Activated T-cell treated with anti-CD3 and anti-CD28 coated beads, Interleukin-2, amount 50 U/mL, for 4 hours (primary cell): Measurements from ENCODE around the gene APOBEC4. TPM values are rescaled to one million over a fixed set of nuclear protein-coding genes. Genes with fewer than 3 reads are reported as not detected.
"Not testable (repeated sequence)": the region's sequence is repeated elsewhere in the genome, so short reads cannot be mapped to it uniquely, and the experiment has no call there.

Experiments used
- ATAC-seq, 2 donors: fragments of 200-7000 bp; cut with Tn5 transposase; one replicate each; pipeline ENCODE4 v1.10.0; 2021
- DNase-seq: peaks from one replicate; pipeline ENCODE4 v3.0.0-alpha.2; 2020
- H3K27me3 Mint-ChIP-seq: one replicate; pipeline ENCODE4 v1.8.0; 2021; ENCODE audit warnings: low read depth, mixed read lengths
- H3K36me3 Mint-ChIP-seq: one replicate; pipeline ENCODE4 v1.8.0; 2022; ENCODE audit warnings: mixed read lengths; ENCODE audit not compliant: insufficient read depth
- H3K4me1 Mint-ChIP-seq: one replicate; pipeline ENCODE4 v1.8.0; 2021; ENCODE audit warnings: low read depth, mixed read lengths
- H3K4me3 Mint-ChIP-seq: one replicate; pipeline ENCODE4 v1.8.0; 2021; ENCODE audit warnings: mild to moderate bottlenecking, moderate library complexity, mixed read lengths
- H3K9me3 Mint-ChIP-seq: one replicate; pipeline ENCODE4 v1.8.0; 2021; ENCODE audit warnings: mixed read lengths
- total RNA-seq, 3 donors: library from RNA; stranded (reverse); gene quantifications; one replicate each; pipeline ENCODE4 v1.2.1, GENCODE V29; 2021

The APOBEC4 gene
- total RNA-seq, 3 donors from 2014 or later: not detected

DNA sequence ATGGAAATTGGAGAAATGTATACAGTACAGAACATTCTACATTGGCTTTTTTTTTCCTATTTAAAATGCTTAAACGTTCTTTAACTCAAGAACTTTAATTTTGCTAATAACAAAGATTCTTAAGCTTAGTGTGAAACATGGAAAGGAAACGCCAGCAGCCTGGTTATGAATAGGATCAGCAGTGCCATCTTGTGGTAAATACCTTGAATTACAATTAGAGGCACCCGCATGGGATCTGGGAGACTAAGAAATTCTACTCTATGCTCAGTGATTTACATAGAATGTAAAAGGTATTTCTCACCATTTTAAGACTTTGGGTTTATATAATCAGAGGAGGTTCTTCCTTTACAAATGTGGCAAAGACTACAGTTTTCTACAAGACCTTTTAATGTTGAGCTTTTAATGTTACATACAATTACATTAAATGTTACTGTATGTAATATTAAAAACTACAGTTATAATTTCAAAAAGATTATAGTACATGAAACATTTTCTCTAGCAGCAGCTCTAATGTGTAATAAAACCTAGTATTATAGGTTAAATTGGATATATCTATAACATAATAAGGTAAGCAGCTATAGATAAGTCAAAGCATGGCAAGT, 32.1 kb upstream of the APOBEC4 start:
- no peak overlapping the region for H3K4me3 Mint-ChIP-seq
- H3K36me3 Mint-ChIP-seq: no peaks in the 10 kb centered on the region
- H3K4me1 Mint-ChIP-seq: no peaks in the 10 kb centered on the region
- H3K27me3 Mint-ChIP-seq: peaks cover 14% of the 10 kb centered on the region
- DNase-seq (peak; percentile 7), ATAC-seq (peak in 1 of 2 donors; percentile 74)
- no peaks in the 10 kb centered on the region for H3K9me3 Mint-ChIP-seq

DNA sequence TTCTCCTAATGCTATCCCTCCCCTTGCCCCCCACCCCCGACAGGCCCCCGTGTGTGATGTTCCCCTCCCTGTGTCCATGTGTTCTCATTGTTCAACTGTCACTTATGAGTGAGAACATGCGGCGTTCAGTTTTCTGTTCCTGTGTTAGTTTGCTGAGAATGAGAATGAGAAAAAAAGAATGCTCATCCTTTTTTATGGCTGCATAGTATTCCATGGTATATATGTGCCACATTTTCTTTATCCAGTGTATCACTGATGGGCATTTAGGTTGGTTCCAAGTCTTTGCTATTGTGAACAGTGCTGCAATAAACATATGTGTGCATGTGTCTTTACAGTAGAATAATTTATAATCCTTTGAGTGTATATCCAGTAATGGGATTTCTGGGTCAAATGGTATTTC, 26.2 kb upstream of the APOBEC4 start:
- H3K4me1 Mint-ChIP-seq, H3K9me3 Mint-ChIP-seq, DNase-seq, H3K4me3 Mint-ChIP-seq, ATAC-seq, H3K36me3 Mint-ChIP-seq: not testable (repeated sequence)
- peaks cover 12% of the 10 kb centered on the region for H3K27me3 Mint-ChIP-seq

DNA sequence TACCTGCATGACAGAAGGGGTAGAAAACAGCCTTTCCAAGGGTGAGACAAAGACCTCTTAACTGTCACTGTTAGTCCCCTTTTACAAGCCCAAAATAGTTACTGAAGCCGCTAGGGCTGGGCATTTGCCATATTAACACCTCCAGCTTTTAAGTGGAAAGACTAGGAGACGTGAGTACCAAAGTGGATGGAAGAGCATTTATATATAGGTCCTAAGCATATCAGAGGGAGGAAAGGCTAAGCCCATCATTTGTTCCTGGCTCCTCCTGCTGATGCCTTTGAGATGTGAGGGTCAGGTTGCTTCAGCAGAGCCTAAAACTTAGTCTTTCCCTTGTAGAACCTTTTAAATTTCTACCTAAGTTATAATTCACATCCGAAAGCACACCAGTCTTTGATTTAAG, 25.7 kb upstream of the APOBEC4 start:
- no peaks in the 10 kb centered on the region for H3K36me3 Mint-ChIP-seq
- H3K27me3 Mint-ChIP-seq: peaks cover 12% of the 10 kb centered on the region
- ATAC-seq (no peak), DNase-seq (no peak)
- no peaks in the 10 kb centered on the region for H3K9me3 Mint-ChIP-seq
- H3K4me1 Mint-ChIP-seq: no peaks in the 10 kb centered on the region
- no peak overlapping the region for H3K4me3 Mint-ChIP-seq

DNA sequence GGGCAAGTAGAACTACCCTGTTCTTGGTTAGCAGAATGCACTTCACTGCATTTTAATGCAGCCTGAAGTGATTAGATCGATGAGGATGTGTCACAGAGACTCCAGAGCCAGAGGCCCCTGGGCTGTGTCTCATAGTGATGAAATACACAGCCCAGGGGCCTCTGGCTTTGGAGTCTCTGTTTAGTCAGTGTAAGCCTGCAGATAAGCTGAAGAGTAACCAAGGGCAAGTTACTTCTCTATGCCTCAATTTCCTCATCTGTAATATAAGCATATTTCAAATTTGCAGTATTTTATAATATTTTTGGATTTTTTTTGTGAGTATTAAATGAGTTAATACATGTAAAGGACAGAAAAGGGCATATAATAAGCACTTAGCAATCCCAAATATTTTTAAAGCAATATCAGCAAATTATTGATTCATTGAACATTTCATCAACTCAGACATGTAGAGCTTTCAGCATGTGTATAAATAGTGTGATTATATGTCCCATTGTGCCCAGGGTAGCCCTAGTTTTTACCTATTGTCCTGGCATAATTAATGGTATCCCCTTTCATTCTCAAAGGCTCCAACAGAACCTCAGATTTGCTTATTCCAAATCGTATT, 23.6 kb upstream of the APOBEC4 start:
- DNase-seq (no peak), ATAC-seq (no peak)
- no peak overlapping the region for H3K4me3 Mint-ChIP-seq
- H3K4me1 Mint-ChIP-seq: no peaks in the 10 kb centered on the region
- H3K9me3 Mint-ChIP-seq: no peaks in the 10 kb centered on the region
- peaks cover 5% of the 10 kb centered on the region for H3K27me3 Mint-ChIP-seq
- peaks cover 3% of the 10 kb centered on the region for H3K36me3 Mint-ChIP-seq

DNA sequence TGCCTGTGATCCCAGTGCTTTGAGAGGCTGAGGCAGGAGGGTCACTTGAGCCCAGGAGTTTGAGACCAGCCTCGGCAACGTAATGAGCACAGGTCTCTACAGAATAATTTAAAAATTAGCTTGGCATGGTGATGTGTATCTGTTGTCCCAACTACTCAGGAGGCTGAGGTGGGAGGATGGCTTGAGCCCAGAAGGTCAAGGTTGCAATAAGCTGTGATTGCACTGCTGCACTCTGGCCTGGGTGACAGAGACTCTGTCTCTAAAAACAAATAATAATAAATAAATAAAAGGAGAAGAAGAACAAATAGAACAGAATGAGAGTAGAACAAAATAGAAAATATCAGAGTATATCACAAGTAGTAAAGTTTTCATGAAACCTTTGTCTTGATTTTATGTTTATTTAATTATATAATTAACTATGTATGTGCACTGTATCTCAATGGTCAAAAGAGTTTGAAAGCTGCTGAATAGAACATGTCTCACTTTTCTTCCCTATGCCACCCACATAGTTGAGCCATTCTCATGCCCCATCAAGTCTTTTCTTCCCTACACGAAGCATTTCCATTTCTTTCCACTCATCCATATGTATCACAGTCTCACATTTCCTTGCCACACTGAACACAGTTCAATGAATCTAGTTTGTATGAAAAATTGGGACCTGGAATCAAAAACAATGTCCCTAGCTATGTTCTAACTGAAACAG, 22.9 kb upstream of the APOBEC4 start:
- Mint-ChIP-seq H3K36me3 (peaks cover 3% of the 10 kb centered on the region), H3K9me3 (no peaks in the 10 kb centered on the region), H3K27me3 (peaks cover 4% of the 10 kb centered on the region), H3K4me3 (no peak overlapping the region), H3K4me1 (no peaks in the 10 kb centered on the region)
- DNase-seq (no peak), ATAC-seq (no peak)

DNA sequence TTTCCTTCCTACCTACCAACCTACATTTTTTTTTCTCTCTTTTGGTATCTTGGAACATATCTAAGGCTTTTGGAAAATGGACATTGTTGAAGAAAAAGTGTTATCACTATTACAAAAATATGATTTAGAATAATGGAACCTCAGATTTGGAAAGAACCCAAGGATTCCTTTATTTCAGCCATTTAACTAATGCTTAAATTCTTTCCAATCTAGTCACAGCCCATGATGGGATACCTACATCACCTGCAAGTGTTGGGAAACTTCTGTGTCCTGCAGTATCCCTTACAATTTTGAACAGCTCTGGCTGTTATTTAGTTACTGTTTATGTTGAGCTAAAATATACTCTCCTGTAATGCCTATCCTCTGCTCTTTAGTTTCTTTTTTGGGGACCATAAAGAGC, 22.3 kb upstream of the APOBEC4 start:
- Mint-ChIP-seq H3K9me3 (no peaks in the 10 kb centered on the region), H3K36me3 (peaks cover 3% of the 10 kb centered on the region), H3K4me3 (no peak overlapping the region), H3K4me1 (no peaks in the 10 kb centered on the region), H3K27me3 (peaks cover 4% of the 10 kb centered on the region)
- ATAC-seq: no peak
- no peak for DNase-seq

DNA sequence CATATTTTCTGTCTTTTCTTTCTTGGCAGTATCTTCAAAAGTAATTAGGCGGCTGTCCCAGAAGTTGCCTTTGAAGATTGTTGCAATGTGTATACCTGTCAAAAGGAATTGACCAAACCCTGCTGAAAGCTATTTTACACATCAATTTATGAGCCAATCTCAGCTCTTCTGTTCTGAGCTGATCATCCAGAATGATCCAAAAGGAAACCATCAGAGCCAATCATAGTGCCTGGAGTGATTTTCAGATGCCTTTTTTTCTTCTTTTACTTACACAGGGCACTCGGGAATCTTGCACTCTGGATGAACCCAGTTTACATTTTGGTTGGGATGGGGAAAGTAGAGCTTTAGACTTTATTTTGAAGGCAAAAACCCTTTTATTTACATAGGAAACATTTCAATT, 21.8 kb upstream of the APOBEC4 start:
- no peak for DNase-seq
- no peaks in the 10 kb centered on the region for H3K9me3 Mint-ChIP-seq
- ATAC-seq: no peak
- peaks cover 2% of the 10 kb centered on the region for H3K27me3 Mint-ChIP-seq
- H3K4me3 Mint-ChIP-seq: no peak overlapping the region
- H3K36me3 Mint-ChIP-seq: peaks cover 3% of the 10 kb centered on the region
- H3K4me1 Mint-ChIP-seq: no peaks in the 10 kb centered on the region

DNA sequence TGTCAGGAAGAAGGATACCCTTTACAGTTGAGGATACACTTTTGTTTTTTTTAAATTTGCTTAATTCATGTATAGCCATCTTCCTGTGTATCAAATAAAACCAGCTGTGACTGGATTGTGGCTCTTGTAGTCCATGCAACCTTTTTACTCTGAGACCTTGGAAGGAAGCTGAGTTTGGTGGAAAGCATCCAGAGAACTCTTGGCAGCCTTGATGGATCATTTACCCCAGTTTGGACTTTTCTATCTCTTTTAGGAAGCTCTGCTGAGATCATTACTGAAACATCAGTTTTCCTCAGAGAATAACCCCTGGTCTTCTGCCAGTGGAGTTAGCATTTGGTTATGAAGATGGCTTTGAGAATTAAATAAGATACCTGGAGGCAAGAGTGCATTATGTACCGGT, 21.2 kb upstream of the APOBEC4 start:
- Mint-ChIP-seq H3K36me3 (peaks cover 3% of the 10 kb centered on the region), H3K4me1 (no peaks in the 10 kb centered on the region), H3K9me3 (no peaks in the 10 kb centered on the region), H3K4me3 (no peak overlapping the region), H3K27me3 (no peaks in the 10 kb centered on the region)
- ATAC-seq (no peak), DNase-seq (no peak)

DNA sequence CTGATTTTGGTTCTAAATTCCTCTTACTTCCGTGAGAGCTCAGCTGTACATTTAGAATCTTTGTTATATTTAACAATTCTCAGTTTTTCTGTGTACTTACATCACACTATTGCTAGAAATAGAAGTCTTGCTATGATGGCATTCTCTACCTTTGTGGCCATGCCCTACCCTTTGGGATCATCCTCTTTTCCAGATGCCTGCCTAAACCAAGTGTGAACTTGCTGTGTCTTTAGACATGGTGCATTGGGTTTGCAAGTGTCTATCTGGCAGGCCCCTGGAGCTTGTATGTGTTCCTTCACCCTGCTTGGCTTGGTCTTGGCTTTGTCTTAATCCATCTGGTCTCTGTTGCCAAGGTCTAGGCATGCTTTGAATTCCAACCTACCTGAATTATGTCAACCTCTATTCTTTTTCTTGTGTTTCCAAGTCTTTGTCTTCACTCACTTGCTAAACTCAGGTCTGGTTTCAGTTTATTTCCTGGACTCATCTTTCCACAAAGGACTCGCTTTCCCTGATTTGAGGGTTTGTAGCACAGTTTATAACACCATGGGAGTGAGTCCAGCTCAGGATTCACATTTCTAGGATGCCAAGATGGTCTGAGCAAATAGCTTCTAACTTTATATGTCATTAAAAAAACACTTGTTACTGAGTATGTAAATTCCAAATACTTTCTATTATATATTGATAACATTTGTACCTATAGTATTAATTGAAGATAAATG, 20.6 kb upstream of the APOBEC4 start:
- no peaks in the 10 kb centered on the region for H3K9me3 Mint-ChIP-seq
- H3K27me3 Mint-ChIP-seq: no peaks in the 10 kb centered on the region
- H3K4me3 Mint-ChIP-seq: no peak overlapping the region
- no peaks in the 10 kb centered on the region for H3K4me1 Mint-ChIP-seq
- H3K36me3 Mint-ChIP-seq: peaks cover 3% of the 10 kb centered on the region
- DNase-seq: no peak
- no peak for ATAC-seq

DNA sequence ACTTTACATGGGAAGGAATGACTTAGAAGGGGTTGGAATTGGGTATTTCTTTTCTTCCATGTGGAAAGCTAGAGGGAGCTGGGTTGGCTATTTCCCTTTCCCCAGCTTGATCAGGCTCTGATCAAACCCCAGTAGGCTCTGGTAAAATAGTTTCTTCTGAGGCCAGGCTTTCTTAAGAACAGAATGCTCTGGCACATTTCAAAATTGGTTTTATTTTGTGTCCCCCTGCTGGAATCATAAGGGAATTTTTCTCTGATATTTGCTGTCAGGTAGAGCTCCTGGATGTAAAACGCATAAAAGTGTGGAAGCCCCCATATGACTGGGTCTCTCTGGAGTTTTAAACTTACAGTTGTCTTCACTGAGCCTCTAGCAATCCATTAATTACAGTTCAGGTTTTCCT, 17.1 kb upstream of the APOBEC4 start:
- DNase-seq (no peak), ATAC-seq (no peak)
- Mint-ChIP-seq H3K27me3 (no peaks in the 10 kb centered on the region), H3K4me3 (no peak overlapping the region), H3K9me3 (no peaks in the 10 kb centered on the region), H3K36me3 (peaks cover 3% of the 10 kb centered on the region), H3K4me1 (no peaks in the 10 kb centered on the region)

DNA sequence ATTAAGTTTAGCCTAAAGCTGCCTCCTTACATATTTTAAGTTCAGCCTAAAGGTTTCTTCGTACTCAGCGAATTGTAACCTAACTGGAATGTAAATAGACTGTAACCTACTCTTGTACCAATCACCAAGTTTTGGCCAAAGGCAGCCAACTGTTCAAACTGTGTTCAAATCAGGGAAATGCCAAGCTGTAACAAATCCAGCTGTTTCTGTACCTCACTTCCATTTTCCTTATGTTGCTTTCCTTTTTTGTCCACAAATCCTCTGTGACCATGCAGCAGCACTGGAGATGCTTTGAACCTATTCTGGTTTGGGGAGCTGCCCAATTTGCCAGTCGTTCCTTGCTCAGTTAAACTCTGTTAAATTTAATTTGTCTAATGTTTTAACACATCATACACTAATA, 3.2 kb upstream of the APOBEC4 start:
- no peak for ATAC-seq
- no peak for DNase-seq
- no peaks in the 10 kb centered on the region for H3K27me3 Mint-ChIP-seq
- no peaks in the 10 kb centered on the region for H3K36me3 Mint-ChIP-seq
- no peaks in the 10 kb centered on the region for H3K9me3 Mint-ChIP-seq
- H3K4me1 Mint-ChIP-seq: peaks cover 30% of the 10 kb centered on the region
- H3K4me3 Mint-ChIP-seq: no peak overlapping the region

DNA sequence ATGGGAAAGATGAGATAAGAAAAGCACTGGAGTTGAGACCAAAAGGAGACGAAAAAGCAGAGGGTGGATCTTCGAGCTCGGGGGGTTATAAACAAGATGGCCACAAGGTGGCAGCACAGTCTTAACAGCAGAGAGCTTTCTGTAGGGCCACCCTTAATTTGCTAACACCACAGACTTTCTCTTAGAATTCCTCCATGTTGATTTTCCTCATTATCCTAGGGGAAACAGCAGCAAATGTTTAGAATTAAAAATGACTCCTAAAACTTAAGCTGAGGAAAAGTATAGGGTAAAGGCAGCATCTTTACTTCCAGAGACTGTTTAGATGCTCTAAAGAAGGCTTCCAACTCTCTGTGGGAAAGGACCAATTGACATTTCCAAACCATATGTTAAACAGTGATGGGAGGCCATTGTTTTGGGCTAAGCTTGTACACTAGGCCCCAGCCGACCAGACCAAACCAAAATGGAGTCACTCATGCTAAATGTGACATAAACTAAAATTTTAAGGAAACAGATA, 2.5 kb upstream of the APOBEC4 start:
- H3K4me3 Mint-ChIP-seq: no peak overlapping the region
- H3K27me3 Mint-ChIP-seq: no peaks in the 10 kb centered on the region
- ATAC-seq (peak in 1 of 2 donors; percentile 59), DNase-seq (peak; percentile 74)
- no peaks in the 10 kb centered on the region for H3K9me3 Mint-ChIP-seq
- H3K4me1 Mint-ChIP-seq: peaks cover 34% of the 10 kb centered on the region
- H3K36me3 Mint-ChIP-seq: no peaks in the 10 kb centered on the region

DNA sequence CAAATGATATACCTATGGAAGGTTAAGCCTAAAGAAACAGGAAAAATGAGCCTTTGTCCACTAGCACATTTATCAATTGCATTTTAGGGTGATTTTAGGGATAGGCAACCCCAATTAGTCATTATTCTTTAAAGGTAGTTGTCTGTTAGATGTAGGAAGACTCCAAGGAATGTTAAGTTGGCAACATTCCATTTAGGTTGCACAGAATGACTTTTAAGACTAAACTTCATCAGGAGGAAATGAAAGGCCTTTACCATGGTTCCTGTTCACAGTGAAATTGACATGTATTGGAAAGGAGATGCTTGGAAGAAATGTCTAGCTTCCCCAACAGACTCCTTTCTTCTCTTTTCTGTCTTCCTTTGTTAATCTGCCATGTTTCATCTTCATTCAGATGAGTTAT, 1.6 kb upstream of the APOBEC4 start:
- Mint-ChIP-seq H3K27me3 (no peaks in the 10 kb centered on the region), H3K9me3 (no peaks in the 10 kb centered on the region), H3K36me3 (no peaks in the 10 kb centered on the region), H3K4me3 (no peak overlapping the region), H3K4me1 (peaks cover 34% of the 10 kb centered on the region)
- ATAC-seq (no peak), DNase-seq (no peak)

DNA sequence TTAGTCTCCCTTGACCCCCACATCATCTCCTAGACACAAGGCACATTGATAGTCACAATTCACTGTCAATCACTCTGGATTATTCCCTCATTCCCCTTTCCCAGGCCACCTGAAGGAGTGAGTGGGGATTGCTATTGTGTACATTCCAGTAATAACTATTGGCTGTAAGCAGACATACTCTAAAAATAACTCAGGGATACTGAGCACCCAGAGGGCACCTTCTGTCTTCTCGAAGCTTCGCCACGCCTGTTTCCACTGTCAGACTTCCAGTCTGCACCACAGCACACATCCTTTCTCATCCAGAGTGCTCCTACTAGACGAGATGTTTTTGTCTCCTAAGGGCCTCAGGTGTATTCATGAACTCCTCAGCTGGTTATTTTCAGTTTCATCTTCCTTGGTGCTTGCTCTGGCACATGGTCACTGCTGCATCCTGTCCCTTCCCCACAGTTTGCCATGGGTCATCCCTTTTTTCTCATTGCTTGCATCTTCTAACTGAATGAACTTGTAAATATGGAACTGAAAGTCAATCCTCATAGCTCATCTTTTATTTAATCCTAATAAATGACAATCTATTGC, 848 bp upstream of the APOBEC4 start:
- Mint-ChIP-seq H3K36me3 (no peaks in the 10 kb centered on the region), H3K4me3 (no peak overlapping the region)
- no peak for ATAC-seq

More for the DNA sequence above, 848 bp upstream of the APOBEC4 start:
- no peak for DNase-seq
- Mint-ChIP-seq H3K9me3 (no peaks in the 10 kb centered on the region), H3K4me1 (peaks cover 34% of the 10 kb centered on the region), H3K27me3 (no peaks in the 10 kb centered on the region)
